ENCODE data around the gene TPRG1L.

GRCh38 chr1:3659093-3659492, 34.3 kb downstream of the TPRG1L start:
- TF ChIP-seq CTCF (conservative IDR thresholded peaks at IDR 0.05; ENCODE audit: low read depth, low read length), result no peak
- TF ChIP-seq EZH2 (IDR thresholded peaks at IDR 0.05; ENCODE audit: low read length, unreplicated experiment), result no peak
- no peak for TF ChIP-seq EZH2phosphoT487 (IDR thresholded peaks at IDR 0.05; ENCODE audit: borderline replicate concordance, low read length)
